Upper lobe of left lung (tissue), 6 donors: Measurements from ENCODE around the gene POU3F1. TPM values are rescaled to one million over a fixed set of nuclear protein-coding genes. Genes with fewer than 3 reads are reported as not detected.

Source experiments
- ATAC-seq, 2 donors: fragments of 200-7000 bp; cut with Tn5 transposase; one replicate each; pipeline ENCODE4 v1.9.1; 2022; ENCODE audit warnings: mild to moderate bottlenecking in 2 of 2, moderate library complexity in 2 of 2; ENCODE audit not compliant: low FRiP score in 2 of 2
- DNase-seq, 2 donors: peaks; one replicate each; pipeline ENCODE4 v3.0.0-alpha.2; 2019 to 2020
- H3K27ac ChIP-seq, 4 donors: fragments of 200-600 bp; sonication (generic); one replicate each; pipeline ENCODE4 v1.5.1; 2016 to 2019
- H3K27me3 ChIP-seq, 4 donors: fragments of 200-600 bp; sonication (generic); one replicate each; pipeline ENCODE4 v1.5.1; 2017 to 2019
- H3K36me3 ChIP-seq, 4 donors: fragments of 200-600 bp; sonication (generic); one replicate each; pipeline ENCODE4 v1.5.1; 2016 to 2019
- H3K4me1 ChIP-seq, 4 donors: fragments of 200-600 bp; sonication (generic); one replicate each; pipeline ENCODE4 v1.5.1; 2018 to 2019
- H3K4me3 ChIP-seq, 4 donors: fragments of 200-600 bp; sonication (generic); one replicate each; pipeline ENCODE4 v1.5.1; 2017 to 2019; ENCODE audit warnings: mild to moderate bottlenecking in 2 of 4, moderate library complexity in 1 of 4
- H3K9me3 ChIP-seq, 4 donors: fragments of 200-600 bp; sonication (generic); one replicate each; pipeline ENCODE4 v1.5.1; 2018 to 2019
- CTCF ChIP-seq, 6 experiments: fragments of 450-650 bp in 4 of 6; fragments of 200-600 bp in 2 of 6; sonication (generic) in 2 of 6; IDR thresholded peaks; one replicate each; pipeline ENCODE4 v1.5.1; 2016 to 2019; ENCODE audit warnings: antibody characterized with exemption in 6 of 6
- EP300 ChIP-seq, 4 donors: sonication (generic); formaldehyde crosslinking; IDR thresholded peaks; one replicate each; pipeline ENCODE4 v1.5.1; 2017; ENCODE audit warnings: antibody characterized with exemption in 4 of 4, control low read depth in 2 of 4
- POLR2A ChIP-seq, 4 donors: fragments of 450-650 bp; IDR thresholded peaks; one replicate each; pipeline ENCODE4 v1.5.1; 2016 to 2017; ENCODE audit warnings: antibody characterized with exemption in 4 of 4, mild to moderate bottlenecking in 2 of 4
- POLR2AphosphoS5 ChIP-seq, 2 donors: sonication (generic); formaldehyde crosslinking; IDR thresholded peaks; one replicate each; pipeline ENCODE4 v1.5.1; 2017; ENCODE audit warnings: antibody characterized with exemption in 2 of 2
- WGBS, 2 donors: methylation state at CpG; one replicate each; pipeline ENCODE4 v1.1.5; 2017 to 2018; 5-methylcytosine and 5-hydroxymethylcytosine counted together
- total RNA-seq, 6 donors: library from RNA; depleted of rRNA in 4 of 6; stranded (reverse); fragments of >200 nt in 4 of 6; gene quantifications; one replicate each; pipeline versions ENCODE4 v1.1.0 to v1.2.1, GENCODE V29; 2016 to 2021
- donor health status: DM: no; HTN: no; CAD: no; lungs with moderate emphysema.
- donor health status: DM: no; HTN: yes; CAD: no; lungs with severe emphysema.

POU3F1 gene
- total RNA-seq, 6 donors from 2014 or later = 0.40 to 1.0 TPM; not detected in 4

GRCh38 chr1:38092256-38092655 lies 45.7 kb upstream of the POU3F1 start:
- Histone ChIP-seq H3K9me3 (no peaks in the 10 kb centered on the region), H3K4me3 (no peak overlapping the region), H3K27ac (no peak overlapping the region), H3K4me1 (no peaks in the 10 kb centered on the region), H3K36me3 (no peaks in the 10 kb centered on the region), H3K27me3 (no peaks in the 10 kb centered on the region)
- no peak for DNase-seq
- TF ChIP-seq POLR2AphosphoS5 (IDR thresholded peaks at IDR 0.05) (no peak), EP300 (IDR thresholded peaks at IDR 0.05) (no peak), CTCF (IDR thresholded peaks at IDR 0.05) (no peak), POLR2A (IDR thresholded peaks at IDR 0.05) (no peak)
- 48 to 52% methylated on average over 4 of the region's 4 CpGs for WGBS, 2 donors
- ATAC-seq = no peak

- H3K27me3 ChIP-seq = no peaks in the 10 kb centered on the region
These were observed 44.2 kb upstream of the POU3F1 start for GRCh38 chr1:38090796-38091195.

GRCh38 chr1:38089712-38090360 lies 43.2 kb upstream of the POU3F1 start:
- DNase-seq = no peak
- 87 to 97% methylated on average over 6 to 11 of the region's 11 CpGs for WGBS, 2 donors
- H3K4me3 ChIP-seq = no peak overlapping the region
- TF ChIP-seq EP300 (IDR thresholded peaks at IDR 0.05) (no peak), CTCF (IDR thresholded peaks at IDR 0.05) (no peak), POLR2AphosphoS5 (IDR thresholded peaks at IDR 0.05) (no peak), POLR2A (IDR thresholded peaks at IDR 0.05) (no peak)
- no peaks in the 10 kb centered on the region for H3K9me3 ChIP-seq
- H3K4me1 ChIP-seq = no peaks in the 10 kb centered on the region
- H3K27ac ChIP-seq = no peak overlapping the region
- H3K36me3 ChIP-seq = no peaks in the 10 kb centered on the region
- no peaks in the 10 kb centered on the region for H3K27me3 ChIP-seq
- no peak for ATAC-seq

More at GRCh38 chr1:38090796-38091195, 44.2 kb upstream of the POU3F1 start:
- ATAC-seq (no peak), DNase-seq (no peak)
- no peak overlapping the region for H3K27ac ChIP-seq
- no peaks in the 10 kb centered on the region for H3K4me1 ChIP-seq
- no peak overlapping the region for H3K4me3 ChIP-seq
- TF ChIP-seq EP300 (IDR thresholded peaks at IDR 0.05) (no peak), CTCF (IDR thresholded peaks at IDR 0.05) (no peak), POLR2A (IDR thresholded peaks at IDR 0.05) (no peak), POLR2AphosphoS5 (IDR thresholded peaks at IDR 0.05) (no peak)
- H3K36me3 ChIP-seq = no peaks in the 10 kb centered on the region
- WGBS, 2 donors = 82% methylated on average over 3 of the region's 3 CpGs
- no peaks in the 10 kb centered on the region for H3K9me3 ChIP-seq

- ATAC-seq (no peak), DNase-seq (no peak)
- H3K4me3 ChIP-seq = no peak overlapping the region
- no peak overlapping the region for H3K27ac ChIP-seq
- no peaks in the 10 kb centered on the region for H3K36me3 ChIP-seq
- TF ChIP-seq POLR2AphosphoS5 (IDR thresholded peaks at IDR 0.05) (no peak), CTCF (IDR thresholded peaks at IDR 0.05) (no peak), POLR2A (IDR thresholded peaks at IDR 0.05) (no peak), EP300 (IDR thresholded peaks at IDR 0.05) (no peak)
- 62 to 73% methylated on average over 6 of the region's 6 CpGs for WGBS, 2 donors
- no peaks in the 10 kb centered on the region for H3K9me3 ChIP-seq
- no peaks in the 10 kb centered on the region for H3K27me3 ChIP-seq
- H3K4me1 ChIP-seq = no peaks in the 10 kb centered on the region
These were observed 42.2 kb upstream of the POU3F1 start for GRCh38 chr1:38088791-38089190.

GRCh38 chr1:38088366-38088765 lies 41.8 kb upstream of the POU3F1 start:
- no peaks in the 10 kb centered on the region for H3K36me3 ChIP-seq
- no peak overlapping the region for H3K27ac ChIP-seq
- WGBS, 2 donors = 41 to 59% methylated on average over 5 to 6 of the region's 6 CpGs
- H3K4me3 ChIP-seq = no peak overlapping the region
- ATAC-seq (no peak), DNase-seq (no peak)
- H3K9me3 ChIP-seq = no peaks in the 10 kb centered on the region
- H3K4me1 ChIP-seq = no peaks in the 10 kb centered on the region
- no peak for TF ChIP-seq POLR2A (IDR thresholded peaks at IDR 0.05)
- TF ChIP-seq EP300 (IDR thresholded peaks at IDR 0.05) = no peak
- no peak for TF ChIP-seq POLR2AphosphoS5 (IDR thresholded peaks at IDR 0.05)
- TF ChIP-seq CTCF (IDR thresholded peaks at IDR 0.05) = no peak
- no peaks in the 10 kb centered on the region for H3K27me3 ChIP-seq
